Right lobe of liver (tissue), 6 donors: ENCODE results near the gene FCAMR. TPM values are rescaled to one million over a fixed set of nuclear protein-coding genes. Genes with fewer than 3 reads are reported as not detected.
"Not testable (repeated sequence)": the region's sequence is repeated elsewhere in the genome, so short reads cannot be mapped to it uniquely, and the experiment has no call there.

Experiments used
- ATAC-seq, 4 donors: fragments of 200-7000 bp; cut with Tn5 transposase; one replicate each; pipeline ENCODE4 v1.9.1; 2020; ENCODE audit warnings: mild to moderate bottlenecking in 4 of 4, moderate library complexity in 4 of 4
- DNase-seq, 3 donors: peaks; one replicate each; pipeline ENCODE4 v3.0.0-alpha.2; 2020
- H3K27ac ChIP-seq, 3 donors: fragments of 200-600 bp; one replicate each; pipeline ENCODE4 v1.8.0; 2022
- H3K27me3 ChIP-seq, 2 donors: fragments of 200-600 bp; one replicate each; pipeline ENCODE4 v1.8.0; 2022
- H3K36me3 ChIP-seq, 4 donors: fragments of 200-600 bp; sonication (generic) in 1 of 4; one replicate each; pipeline versions ENCODE4 v1.5.1 to v1.8.0; 2017 to 2022; ENCODE audit warnings: control low read depth in 1 of 4
- H3K4me1 ChIP-seq, 4 donors: fragments of 200-600 bp; sonication (generic) in 1 of 4; one replicate each; pipeline versions ENCODE4 v1.5.1 to v1.8.0; 2017 to 2022; ENCODE audit warnings: control low read depth in 1 of 4
- H3K4me3 ChIP-seq, 3 donors: fragments of 200-600 bp; one replicate each; pipeline ENCODE4 v1.8.0; 2022
- H3K9me3 ChIP-seq, 4 donors: fragments of 200-600 bp; sonication (generic) in 1 of 4; one replicate each; pipeline versions ENCODE4 v1.5.1 to v1.8.0; 2017 to 2022; ENCODE audit warnings: control low read depth in 1 of 4
- CTCF ChIP-seq, 4 donors: fragments of 200-600 bp in 3 of 4; fragments of 450-650 bp in 1 of 4; IDR thresholded peaks; one replicate each; pipeline versions ENCODE4 v1.5.1 to v1.8.0; 2016 to 2022; ENCODE audit warnings: antibody characterized with exemption in 4 of 4, mild to moderate bottlenecking in 2 of 4
- POLR2A ChIP-seq: fragments of 450-650 bp; IDR thresholded peaks from one replicate; pipeline ENCODE4 v1.6.1; 2017; ENCODE audit warnings: antibody characterized with exemption, mild to moderate bottlenecking
- WGBS: methylation state at CpG from one replicate; pipeline ENCODE4 v1.1.6; 2018; ENCODE audit warnings: low coverage, low lambda C conversion rate; ENCODE audit not compliant: insufficient coverage; ENCODE audit errors: missing lambda C conversion rate; 5-methylcytosine and 5-hydroxymethylcytosine counted together
- intact Hi-C, 2 donors: fragments of 100-400 bp; cut with DNase I; formaldehyde crosslinking; loops; one replicate each; pipeline versions ENCODE4 v1.11.2 to v1.14.1; 2022
- total RNA-seq, 6 experiments: library from RNA; depleted of rRNA in 2 of 6; stranded (reverse); fragments of >200 nt in 2 of 6; fragmentation: NEBNext Ultra II Directional in 3 of 6; extraction: Animal tissue kit (Norgen Biotek cat#: 25700) in 3 of 6; gene quantifications; one replicate each; pipeline versions ENCODE4 v1.1.0 to v1.2.4, GENCODE V29; 2016 to 2023
- donor health status: DM: no; HTN: yes; CAD: no.
- donor health status: DM: no; HTN: no; CAD: no.
- donor health status: DM: no; HTN: no; CAD: no.
- donor health status: DM: no; HTN: yes; CAD: no.
- donor health status: DM: no; HTN: yes; CAD: no.

The FCAMR gene
- total RNA-seq, 6 experiments from 2014 or later, result 0.44 to 31.1 (median 2.2) TPM

GRCh38 chr1:206929524-206929923 is 40.7 kb downstream of the FCAMR start:
- 75% methylated on average over 6 of the region's 6 CpGs for WGBS
- intact Hi-C loops, result no loop called here
- TF ChIP-seq CTCF (IDR thresholded peaks at IDR 0.05) (no peak), POLR2A (no peak)
- no peak for ATAC-seq
- Histone ChIP-seq H3K9me3 (no peaks in the 10 kb centered on the region), H3K27ac (no peak overlapping the region), H3K27me3 (no peaks in the 10 kb centered on the region), H3K36me3 (no peaks in the 10 kb centered on the region), H3K4me3 (no peak overlapping the region), H3K4me1 (peaks cover 0 to 12% (median 0%) of the 10 kb centered on the region in 4 donors)
- no peak for DNase-seq

GRCh38 chr1:206926286-206926685 is 44.0 kb downstream of the FCAMR start:
- H3K27me3 ChIP-seq, result no peaks in the 10 kb centered on the region
- no peaks in the 10 kb centered on the region for H3K36me3 ChIP-seq
- ATAC-seq (peak in 1 of 4 donors; percentile 34), DNase-seq (peak in 1 of 3 donors; percentile 60)
- no peak for TF ChIP-seq POLR2A
- TF ChIP-seq CTCF (IDR thresholded peaks at IDR 0.05), result no peak
- H3K9me3 ChIP-seq, result no peaks in the 10 kb centered on the region
- H3K27ac ChIP-seq, result no peak overlapping the region
- no peak overlapping the region for H3K4me3 ChIP-seq
- intact Hi-C loops, result no loop called here
- WGBS, result 50% methylated on average over 2 of the region's 2 CpGs
- H3K4me1 ChIP-seq, result peaks cover 0 to 18% (median 0%) of the 10 kb centered on the region in 4 donors

- ATAC-seq, result peak; percentile 63 to 74 (median 68)
- WGBS, result 64% methylated on average over 6 of the region's 11 CpGs
- DNase-seq, result peak; percentile 58 to 71 (median 68)
These were observed 45.0 kb downstream of the FCAMR start for GRCh38 chr1:206925106-206925736.

GRCh38 chr1:206924592-206925105 is 45.6 kb downstream of the FCAMR start:
- DNase-seq (no peak), ATAC-seq (no peak)
- Histone ChIP-seq H3K36me3 (no peaks in the 10 kb centered on the region), H3K9me3 (no peaks in the 10 kb centered on the region), H3K27me3 (no peaks in the 10 kb centered on the region), H3K4me3 (no peak overlapping the region), H3K27ac (peak overlapping the region in 1 of 3 donors; percentile 0), H3K4me1 (peaks cover 0 to 18% (median 0%) of the 10 kb centered on the region in 4 donors)
- intact Hi-C loops, result no loop called here
- no peak for TF ChIP-seq POLR2A
- WGBS, result 85% methylated on average over 4 of the region's 8 CpGs

More at GRCh38 chr1:206925106-206925736, 45.0 kb downstream of the FCAMR start:
- H3K4me3 ChIP-seq, result no peak overlapping the region
- H3K36me3 ChIP-seq, result no peaks in the 10 kb centered on the region
- peak in 3 of 4 donors; percentile 15 to 43 (median 24) for TF ChIP-seq CTCF (IDR thresholded peaks at IDR 0.05)
- no peak for TF ChIP-seq POLR2A
- peak overlapping the region in 1 of 3 donors; percentile 0 for H3K27ac ChIP-seq
- peaks cover 0 to 18% (median 0%) of the 10 kb centered on the region in 4 donors for H3K4me1 ChIP-seq
- no peaks in the 10 kb centered on the region for H3K27me3 ChIP-seq
- H3K9me3 ChIP-seq, result no peaks in the 10 kb centered on the region
- intact Hi-C loops, result no loop called here

GRCh38 chr1:206923961-206924557 is 46.2 kb downstream of the FCAMR start:
- H3K36me3 ChIP-seq, H3K9me3 ChIP-seq, intact Hi-C loops, DNase-seq, H3K27me3 ChIP-seq, H3K4me3 ChIP-seq, H3K27ac ChIP-seq: not testable (repeated sequence)
- peaks cover 0 to 18% (median 0%) of the 10 kb centered on the region in 4 donors for H3K4me1 ChIP-seq
- ATAC-seq, result peak in 1 of 4 donors; percentile 7
- 85% methylated on average over 4 of the region's 4 CpGs for whole genome bisulfite sequencing
